ENCODE results near the gene POLR1B. TPM values are rescaled to one million over a fixed set of nuclear protein-coding genes. Genes with fewer than 3 reads are reported as not detected.

Gene POLR1B
- total RNA-seq, 4 donors from 2014 or later: 13.5 to 39.0 (median 14.6) TPM

- ATAC-seq (ENCODE audit: low FRiP score) (peak; percentile 52), DNase-seq (ENCODE audit: low spot score) (no peak)
- TF ChIP-seq, protein P1, sequence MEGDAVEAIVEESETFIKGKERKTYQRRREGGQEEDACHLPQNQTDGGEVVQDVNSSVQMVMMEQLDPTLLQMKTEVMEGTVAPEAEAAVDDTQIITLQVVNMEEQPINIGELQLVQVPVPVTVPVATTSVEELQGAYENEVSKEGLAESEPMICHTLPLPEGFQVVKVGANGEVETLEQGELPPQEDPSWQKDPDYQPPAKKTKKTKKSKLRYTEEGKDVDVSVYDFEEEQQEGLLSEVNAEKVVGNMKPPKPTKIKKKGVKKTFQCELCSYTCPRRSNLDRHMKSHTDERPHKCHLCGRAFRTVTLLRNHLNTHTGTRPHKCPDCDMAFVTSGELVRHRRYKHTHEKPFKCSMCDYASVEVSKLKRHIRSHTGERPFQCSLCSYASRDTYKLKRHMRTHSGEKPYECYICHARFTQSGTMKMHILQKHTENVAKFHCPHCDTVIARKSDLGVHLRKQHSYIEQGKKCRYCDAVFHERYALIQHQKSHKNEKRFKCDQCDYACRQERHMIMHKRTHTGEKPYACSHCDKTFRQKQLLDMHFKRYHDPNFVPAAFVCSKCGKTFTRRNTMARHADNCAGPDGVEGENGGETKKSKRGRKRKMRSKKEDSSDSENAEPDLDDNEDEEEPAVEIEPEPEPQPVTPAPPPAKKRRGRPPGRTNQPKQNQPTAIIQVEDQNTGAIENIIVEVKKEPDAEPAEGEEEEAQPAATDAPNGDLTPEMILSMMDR (IDR thresholded peaks at IDR 0.05): no peak
Observed at GRCh38 chr2:112622528-112622849, 80.2 kb downstream of the POLR1B start.

DNA sequence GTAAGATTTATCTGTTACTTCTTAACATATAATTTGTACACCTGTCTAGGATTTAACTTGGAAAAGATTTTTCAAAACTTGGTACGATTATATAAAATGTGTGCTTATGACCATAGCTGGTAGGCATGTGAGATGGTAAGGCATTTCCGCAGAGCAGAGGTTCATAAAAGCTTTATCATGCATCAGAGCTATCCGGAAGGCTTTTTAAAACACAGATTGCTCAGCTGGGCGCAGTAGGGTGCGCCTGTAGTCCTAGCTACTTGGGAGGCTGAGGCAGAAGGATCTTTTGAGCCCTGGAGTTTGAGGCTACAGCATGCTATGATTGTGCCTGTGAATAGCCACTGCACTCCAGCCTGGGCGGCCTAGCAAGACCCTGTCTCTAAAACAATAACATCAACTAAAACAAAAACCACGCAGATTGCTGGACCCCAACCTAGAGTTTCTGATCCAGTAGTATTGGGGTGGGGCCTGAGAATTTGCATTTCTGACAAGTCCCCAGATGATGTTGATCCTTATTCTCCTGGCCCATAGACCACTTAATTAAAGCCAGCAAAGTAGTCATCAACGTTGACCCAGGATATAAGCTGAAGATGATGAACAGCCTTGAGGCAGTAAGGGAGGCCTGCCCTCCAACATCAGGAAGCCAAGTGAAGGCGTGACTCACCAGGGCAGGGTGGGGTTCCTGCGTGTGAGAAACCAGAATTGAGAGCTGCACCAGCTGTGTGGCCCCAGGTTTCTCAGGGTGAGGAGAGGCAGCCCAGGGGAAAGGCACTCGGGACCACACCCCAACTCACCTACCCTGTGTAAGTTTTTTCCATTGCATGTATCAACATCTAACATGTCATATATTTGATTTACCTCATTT lies 81.9 kb downstream of the POLR1B start:
- DNase-seq (ENCODE audit: low spot score) (peak; percentile 46), ATAC-seq (ENCODE audit: low FRiP score) (peak; percentile 80)
- TF ChIP-seq, protein P1 (IDR thresholded peaks at IDR 0.05): no peak

GRCh38 chr2:112625474-112626114 lies 83.3 kb downstream of the POLR1B start:
- no peak for ATAC-seq (ENCODE audit: low FRiP score)
- DNase-seq (ENCODE audit: low spot score): no peak
- TF ChIP-seq, protein P1 (IDR thresholded peaks at IDR 0.05): no peak

DNA sequence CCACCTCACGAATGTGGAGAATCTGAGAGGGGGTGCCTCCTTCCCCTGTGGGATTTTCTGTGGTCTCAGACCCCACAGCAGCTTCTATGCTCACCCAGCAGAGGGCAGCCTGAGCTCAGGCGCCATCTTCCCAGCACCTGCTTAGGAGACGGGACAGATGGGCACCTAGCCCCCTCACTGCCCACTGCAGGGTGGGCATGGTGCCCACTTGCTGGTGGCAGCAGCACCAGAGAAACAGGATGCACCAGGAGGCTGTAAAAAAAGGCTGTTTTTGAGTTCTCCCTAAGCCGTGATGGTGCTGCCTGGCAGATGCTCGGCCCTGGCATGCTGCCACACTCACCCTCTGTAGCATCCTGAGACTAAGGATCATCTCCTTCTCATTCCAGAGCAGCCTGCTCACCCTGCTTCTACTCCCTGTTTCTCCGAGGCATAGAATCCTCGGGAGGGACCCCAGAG lies 84.4 kb downstream of the POLR1B start:
- TF ChIP-seq, protein P1 (IDR thresholded peaks at IDR 0.05): no peak
- DNase-seq (ENCODE audit: low spot score): peak; percentile 50
- peak; percentile 52 for ATAC-seq (ENCODE audit: low FRiP score)

Small RNA genes lying within 50 kb of the gene (small RNA-seq; reads per million reads assigned to genes)
- not detected for gene RF00019

Other genes with a start within 250 kb of the POLR1B start
- 10 to 100 TPM; 23.9 to 33.7 (median 27.0) TPM for gene RGPD8, start 108.8 kb upstream of the POLR1B start, total RNA-seq
- 10 to 100 TPM; 26.9 to 43.1 (median 31.1) TPM for gene TTL, start 60.3 kb upstream of the POLR1B start, total RNA-seq
- 10 to 100 TPM; 11.9 to 22.0 (median 15.7) TPM for gene CHCHD5, start 42.1 kb downstream of the POLR1B start, total RNA-seq
- gene SLC20A1, start 103.5 kb downstream of the POLR1B start, total RNA-seq: 100 to 1,000 TPM in 2 of 4 donors, 10 to 100 TPM in 2; 33.1 to 299 (median 88.2) TPM
- under 1 TPM in 1 of 4 donors, not detected in 3; 0.56 TPM for gene NT5DC4, start 178.6 kb downstream of the POLR1B start, total RNA-seq
- 1 to 10 TPM in 1 of 4 donors, under 1 TPM in 2, not detected in 1; 0.13 to 3.8 (median 0.16) TPM for gene CKAP2L, start 222.1 kb downstream of the POLR1B start, total RNA-seq
- 1 to 10 TPM in 1 of 4 donors, under 1 TPM in 1, not detected in 2; 0.24 to 2.2 TPM for gene IL1A, start 242.0 kb downstream of the POLR1B start, total RNA-seq

Data from omental fat pad (tissue), 4 donors.